Measurements from ENCODE around the gene COL4A6.
"Not testable (repeated sequence)": the region's sequence is repeated elsewhere in the genome, so short reads cannot be mapped to it uniquely, and the experiment has no call there.

DNA sequence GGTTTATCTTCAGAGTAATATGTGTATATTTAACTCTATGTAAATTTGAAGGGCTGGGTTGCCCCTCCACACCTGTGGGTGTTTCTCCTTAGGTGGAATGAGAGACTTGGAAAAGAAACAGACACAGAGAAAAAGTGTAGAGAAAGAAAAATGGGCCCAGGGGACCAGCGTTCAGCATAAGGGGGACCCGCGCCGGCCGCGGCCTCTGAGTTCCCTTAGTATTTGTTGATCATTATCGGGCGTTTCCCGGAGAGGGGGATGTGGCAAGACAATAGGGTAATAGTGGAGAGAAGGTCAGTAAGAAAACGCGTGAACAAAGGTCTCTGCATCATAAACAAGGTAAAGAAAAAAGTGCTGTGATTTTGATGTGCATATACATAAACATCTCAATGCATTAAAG is 61.4 kb downstream of the COL4A6 start:
- not testable (repeated sequence) for TF ChIP-seq POLR2AphosphoS5 (IDR thresholded peaks at IDR 0.05; ENCODE audit: borderline replicate concordance, low read depth, low read length); EZH2 (IDR thresholded peaks at IDR 0.05); FOXP2 (optimal IDR thresholded peaks at IDR 0.05; ENCODE audit: control extremely low read depth, extremely low read length, insufficient read depth)
